ENCODE data around the gene TMEM135.
"Not testable (repeated sequence)": the region's sequence is repeated elsewhere in the genome, so short reads cannot be mapped to it uniquely, and the experiment has no call there.

Gene TMEM135

DNA sequence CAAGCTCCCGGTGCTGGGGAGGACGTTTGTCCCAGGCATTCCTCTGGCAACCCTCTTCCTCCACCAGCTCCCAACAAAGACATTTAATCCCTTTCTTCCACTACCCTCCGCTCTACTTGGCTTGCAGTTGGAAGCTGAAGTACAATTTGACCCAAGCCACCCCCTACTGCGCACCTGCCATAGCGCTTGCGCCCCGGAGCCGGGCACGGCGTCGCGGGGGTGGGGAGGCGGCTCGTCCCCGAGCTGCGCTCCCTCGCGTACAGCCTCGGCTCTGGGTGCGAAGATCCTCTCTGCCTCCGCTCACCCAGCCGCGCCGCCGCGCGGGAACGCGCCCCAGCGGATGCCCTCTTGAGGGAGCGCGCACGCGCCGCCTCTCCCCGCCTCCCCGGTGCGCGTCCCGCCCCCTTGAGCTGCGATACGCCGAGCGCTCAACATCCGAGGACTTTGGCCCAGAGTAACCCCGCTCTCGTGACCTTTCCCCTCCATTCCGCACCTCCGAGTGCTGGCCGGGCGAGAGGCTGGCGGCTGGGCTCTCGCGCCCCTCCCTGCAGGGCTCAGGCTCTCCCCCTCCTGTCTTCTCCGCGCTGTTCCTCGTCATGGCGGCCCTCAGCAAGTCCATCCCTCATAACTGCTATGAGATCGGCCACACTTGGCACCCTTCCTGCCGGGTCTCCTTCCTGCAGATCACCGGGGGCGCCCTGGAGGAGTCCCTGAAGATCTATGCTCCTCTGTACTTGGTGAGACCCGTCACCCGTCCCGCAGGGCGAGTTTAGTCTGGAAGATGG lies at the start of gene TMEM135:
Gene TMEM135 (plus strand): TSS at position 485 of the 785 bp plus-strand sequence. CDS start 112 bp downstream, at position 597.
- peak; percentile 64 to 84 for DNase-seq

DNA sequence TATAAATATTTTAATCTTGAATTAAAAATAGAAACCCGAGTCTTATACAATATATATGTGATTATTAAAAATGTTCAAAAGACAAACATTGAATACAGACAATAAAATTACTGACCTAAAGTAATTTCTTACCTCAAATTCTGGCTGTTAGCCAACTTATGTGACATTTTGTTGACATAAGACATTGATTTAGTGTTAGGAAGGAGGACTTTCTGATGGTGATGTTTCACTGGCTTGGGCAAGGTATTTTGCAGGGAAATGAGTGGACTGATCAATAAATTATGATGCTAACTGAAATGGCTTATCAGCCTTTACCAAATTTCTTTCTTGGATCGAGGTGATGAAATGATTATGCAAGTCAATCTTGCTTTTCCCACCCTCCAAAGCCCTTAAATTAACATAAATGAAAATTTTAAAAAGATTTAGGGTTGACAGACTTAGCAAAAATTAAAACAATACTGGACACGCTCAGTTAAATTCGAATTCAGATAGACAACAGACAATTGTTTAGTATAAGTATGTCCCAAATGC lies 49.3 kb upstream of the TMEM135 start:
- no peak for DNase-seq

DNA sequence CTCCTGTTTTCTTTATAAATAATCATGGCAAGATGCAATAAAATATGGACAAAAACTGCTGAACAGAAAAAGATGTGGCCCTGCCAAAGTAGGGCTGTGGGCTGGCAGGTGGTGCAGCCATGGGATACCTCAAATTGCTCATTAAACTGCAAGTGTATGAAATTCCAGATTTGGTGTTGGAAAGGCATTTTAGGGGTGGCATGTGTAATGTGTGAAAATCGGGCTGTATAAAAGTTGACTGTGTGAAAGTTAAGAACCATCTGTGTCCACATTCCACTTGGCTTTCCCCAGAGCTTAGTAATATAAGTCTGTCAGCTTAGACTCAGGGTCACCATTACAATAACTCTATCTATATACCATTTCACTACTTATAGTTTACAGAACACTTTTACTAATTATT lies 47.7 kb upstream of the TMEM135 start:
- no peak for DNase-seq

DNA sequence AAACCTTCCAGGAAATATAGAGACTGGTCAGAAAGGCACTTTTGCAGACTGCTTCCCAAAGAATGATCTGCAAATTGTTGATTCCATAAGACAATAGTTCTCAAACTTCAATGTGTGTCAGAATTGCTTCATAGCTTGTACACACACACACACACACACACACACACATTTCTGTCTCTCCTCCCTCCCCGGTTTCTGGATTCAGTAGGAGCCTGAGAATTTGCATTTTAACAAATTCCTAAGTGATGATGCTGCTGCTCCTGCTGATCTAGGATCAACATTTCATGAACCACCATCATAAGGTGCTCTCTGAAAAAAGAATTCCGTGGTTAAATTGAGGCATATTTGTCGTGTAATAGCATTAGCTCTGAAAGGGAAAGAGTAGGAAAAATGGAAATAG lies 47.2 kb upstream of the TMEM135 start:
- DNase-seq = no peak

DNA sequence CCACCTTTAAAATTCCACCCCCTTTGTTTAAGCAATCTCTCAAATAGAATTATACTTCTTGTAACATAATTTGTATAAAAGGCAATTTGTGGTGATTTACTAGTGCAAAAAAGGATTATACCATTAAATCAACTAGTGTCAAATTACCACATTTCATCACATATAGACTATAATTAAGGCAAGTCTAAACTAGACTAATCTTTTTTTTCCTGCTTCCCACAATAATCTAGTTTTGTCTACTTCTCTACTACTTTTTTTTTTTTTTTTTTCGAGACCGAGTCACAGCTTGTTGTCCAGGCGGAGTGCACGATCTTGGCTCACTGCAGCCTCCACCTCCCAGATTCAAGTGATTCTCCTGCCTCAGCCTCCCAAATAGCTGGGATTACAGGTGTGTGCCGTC lies 46.4 kb upstream of the TMEM135 start:
- no peak for DNase-seq

DNA sequence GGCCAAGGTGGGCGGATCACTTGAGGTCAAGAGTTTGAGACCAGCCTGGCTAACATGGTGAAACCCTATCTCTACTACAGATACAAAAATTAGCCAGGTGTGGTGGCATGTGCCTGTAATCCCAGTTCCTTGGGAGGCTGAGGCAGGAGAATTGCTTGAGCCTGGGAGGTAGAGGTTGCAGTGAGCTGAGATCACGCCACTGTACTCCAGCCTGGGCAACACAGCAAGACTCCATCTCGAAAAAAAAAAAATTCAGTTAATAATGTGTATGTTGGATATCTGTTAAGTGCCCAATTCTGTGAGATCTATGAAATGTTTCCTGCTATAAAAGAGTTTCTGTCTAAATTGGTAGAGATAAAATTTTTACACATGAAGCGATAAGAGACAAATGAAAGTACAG lies 45.4 kb upstream of the TMEM135 start:
- not testable (repeated sequence) for DNase-seq

DNA sequence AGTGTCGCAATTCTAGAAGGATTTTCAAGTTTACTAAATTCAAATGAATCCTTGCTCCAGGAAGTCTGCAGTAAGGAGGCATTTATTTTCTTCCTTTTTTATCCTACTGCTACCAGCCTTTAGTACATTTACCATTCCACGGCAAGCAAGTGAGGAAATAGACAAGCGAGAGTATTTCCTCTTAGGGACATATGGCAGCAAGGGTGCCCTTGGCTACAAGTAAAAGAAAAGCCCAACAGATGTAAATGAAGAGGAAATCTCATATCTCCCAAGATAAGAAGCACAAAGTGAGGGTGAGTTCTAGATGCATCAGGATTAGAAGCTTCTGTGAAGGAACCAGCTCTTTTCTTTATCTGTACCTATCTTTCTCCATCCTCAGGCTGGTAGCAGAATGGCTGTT lies 44.7 kb upstream of the TMEM135 start:
- no peak for DNase-seq

DNA sequence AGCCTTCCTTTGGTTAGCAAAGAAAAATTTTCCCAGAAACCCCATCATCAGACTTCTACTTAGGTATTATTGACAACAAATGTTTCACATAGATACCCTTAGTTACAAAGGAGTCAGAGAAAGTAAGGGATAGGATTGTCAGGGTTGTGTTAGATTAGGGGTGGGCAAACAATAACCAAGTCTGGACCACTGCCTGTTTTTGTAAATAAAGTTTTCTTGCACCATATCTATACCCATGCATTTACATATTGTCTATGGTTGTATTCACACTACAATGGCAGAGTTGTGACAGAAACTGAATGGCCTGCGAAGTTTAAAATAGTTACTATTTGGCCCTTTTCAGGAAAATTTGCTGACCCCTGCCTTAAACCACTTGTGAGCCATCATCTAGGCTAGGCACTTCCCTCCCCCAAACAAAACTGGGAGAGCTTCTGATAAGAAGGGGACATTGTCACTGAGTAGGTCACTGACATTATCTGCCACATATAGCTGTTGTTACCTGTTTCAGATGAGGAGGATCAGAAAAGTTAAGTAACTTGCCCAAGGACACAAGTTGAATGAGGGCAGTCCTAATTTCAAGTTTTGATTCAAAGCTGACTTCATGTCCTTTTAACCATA lies 40.7 kb upstream of the TMEM135 start:
- DNase-seq = no peak

DNA sequence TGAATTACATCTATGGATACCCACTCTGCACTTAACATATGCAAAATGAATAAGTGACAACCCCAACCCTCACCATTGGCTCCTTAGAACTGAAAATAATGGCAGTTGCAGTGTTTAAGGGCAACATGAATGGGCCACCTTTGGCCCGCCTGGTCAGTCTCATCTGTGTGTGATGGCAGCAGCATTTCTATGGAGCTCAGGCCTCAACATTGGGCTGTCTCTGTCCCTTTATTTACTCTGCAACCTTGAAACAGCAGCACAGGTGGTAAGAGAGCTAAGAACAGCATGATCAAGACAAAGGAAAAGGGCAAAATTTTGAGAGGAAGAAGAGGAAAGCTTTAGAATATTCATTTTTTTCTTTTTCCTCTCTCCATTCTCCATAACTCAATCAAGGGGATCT lies 38.3 kb upstream of the TMEM135 start:
- DNase-seq = no peak

DNA sequence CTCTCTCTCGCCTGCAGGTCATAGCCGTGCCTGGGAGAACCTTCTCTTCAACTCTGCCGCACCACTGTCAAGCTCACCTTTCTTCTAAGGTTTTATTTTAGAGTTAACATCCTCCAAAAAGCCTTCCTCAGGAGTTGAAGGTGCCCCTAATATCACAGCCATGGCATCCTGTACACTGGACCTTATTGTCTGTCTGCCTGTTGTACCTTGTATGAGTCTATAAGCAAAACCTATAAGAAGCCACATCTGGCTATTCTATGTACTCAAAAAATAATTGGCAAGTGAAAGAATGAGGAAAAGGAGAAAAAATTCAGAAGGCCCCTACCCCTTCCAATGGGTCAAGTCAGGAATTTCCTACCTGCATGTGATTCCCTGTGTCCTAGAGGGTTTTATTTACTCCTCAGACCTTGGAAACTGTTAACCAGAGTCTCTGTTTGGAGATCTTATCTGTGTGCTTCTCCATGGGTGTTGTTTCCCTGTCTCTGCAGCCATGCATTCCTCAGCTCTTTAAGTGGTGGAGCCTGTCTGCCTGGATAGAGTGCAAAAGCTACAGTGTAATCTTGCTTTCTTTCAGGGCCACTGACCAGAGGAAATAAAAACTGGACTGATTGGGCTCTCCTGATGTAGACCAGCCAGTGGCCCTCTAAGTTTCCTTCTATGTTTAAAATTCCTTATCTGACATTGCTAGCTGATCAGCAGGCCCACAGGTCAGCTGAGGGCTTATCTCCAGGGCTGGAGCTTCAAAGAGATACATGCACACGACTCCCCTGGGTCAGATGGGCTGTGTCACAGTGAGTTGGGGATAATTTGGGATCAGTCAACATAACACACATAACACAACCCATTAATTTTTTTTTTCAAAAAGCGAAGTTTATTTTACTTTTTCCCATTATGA lies 37.6 kb upstream of the TMEM135 start:
- DNase-seq = no peak

DNA sequence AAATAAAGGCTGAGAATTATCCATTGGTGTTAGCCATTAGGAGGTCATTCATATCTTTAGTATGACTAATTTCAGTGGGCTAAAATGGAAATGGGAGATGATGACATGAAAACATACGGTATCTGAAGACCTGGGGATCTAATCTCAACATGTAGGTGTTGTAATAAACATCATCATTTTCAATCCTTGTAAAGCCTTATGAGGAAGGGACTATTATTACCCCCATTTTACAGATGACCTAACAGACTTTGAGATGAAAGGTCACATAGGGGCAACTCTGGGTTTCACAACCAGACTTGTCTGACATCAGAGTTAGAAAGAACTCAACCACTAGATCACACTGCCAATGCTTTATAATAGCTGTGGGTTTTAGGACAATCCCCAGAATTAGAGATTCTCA lies 34.8 kb upstream of the TMEM135 start:
- no peak for DNase-seq

DNA sequence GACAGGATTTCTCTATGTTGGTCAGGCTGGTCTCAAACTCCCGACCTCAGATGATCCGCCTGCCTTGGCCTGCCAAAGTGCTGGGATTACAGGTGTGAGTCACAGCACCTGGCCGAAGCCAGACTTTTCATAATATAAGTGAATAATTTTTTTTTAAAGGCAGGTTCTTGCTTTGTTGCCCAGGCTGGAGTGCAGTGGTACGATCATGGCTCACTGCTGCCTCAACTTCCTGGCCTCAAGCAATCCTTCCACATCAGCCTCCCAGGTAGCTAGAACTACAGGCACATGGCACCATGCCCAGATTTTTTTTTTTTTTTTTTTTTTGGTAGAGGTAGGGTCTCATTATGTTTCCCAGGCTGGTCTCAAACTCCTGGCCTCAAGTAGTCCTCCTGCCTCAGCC lies 33.5 kb upstream of the TMEM135 start:
- DNase-seq = not testable (repeated sequence)

DNA sequence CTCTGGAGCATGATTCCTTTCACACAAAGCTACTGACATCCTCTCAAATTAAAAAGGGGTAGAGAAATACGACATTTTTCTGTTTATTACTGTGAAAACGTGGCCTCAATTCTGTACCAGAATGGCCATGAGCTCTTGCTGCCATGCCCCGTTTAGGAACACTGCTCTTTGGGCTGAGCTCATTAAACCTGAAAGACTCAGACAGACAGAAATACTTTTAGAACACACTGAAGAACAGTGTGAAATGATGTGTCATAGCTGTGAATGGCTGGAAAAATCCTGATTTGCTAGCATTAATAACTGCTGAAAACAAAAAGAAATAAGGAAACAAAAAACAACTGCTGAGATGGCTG lies 32.2 kb upstream of the TMEM135 start:
- DNase-seq = no peak

DNA sequence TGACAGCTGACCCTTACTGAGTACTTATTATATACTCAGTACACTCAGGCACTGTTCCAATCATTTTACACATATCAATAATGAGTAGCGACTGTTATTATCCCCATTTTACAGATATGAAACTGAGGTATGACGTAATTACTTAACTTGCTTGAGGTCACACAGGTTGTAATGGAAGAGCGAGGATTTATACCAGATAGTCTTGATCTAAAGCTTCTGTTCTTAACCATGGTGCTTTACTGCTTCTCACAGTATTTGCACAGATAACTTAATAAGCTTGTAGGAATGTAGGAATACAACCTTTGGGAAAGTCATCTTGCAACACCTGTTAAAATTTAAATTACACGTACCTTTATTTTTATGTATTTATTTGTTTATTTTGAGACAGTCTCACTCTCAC lies 31.7 kb upstream of the TMEM135 start:
- DNase-seq = no peak

DNA sequence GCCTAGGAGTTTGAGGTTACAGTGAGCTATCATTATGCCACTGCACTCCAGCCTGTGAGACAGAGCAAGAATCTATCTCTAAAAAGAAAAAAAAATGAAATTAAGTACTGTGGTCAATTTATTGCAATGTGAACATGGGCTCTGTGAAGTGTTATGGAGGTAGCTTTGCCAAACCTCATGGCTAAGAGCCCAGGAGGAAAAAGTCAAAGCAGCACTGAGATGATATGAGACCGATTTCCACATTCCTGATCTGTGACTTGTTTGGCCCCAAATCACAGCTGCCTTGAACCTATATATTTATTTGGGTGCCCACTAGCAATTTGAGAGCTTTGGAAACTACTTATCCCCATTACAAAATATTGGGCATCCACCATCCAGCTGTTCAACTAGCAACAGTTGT lies 29.8 kb upstream of the TMEM135 start:
- no peak for DNase-seq

DNA sequence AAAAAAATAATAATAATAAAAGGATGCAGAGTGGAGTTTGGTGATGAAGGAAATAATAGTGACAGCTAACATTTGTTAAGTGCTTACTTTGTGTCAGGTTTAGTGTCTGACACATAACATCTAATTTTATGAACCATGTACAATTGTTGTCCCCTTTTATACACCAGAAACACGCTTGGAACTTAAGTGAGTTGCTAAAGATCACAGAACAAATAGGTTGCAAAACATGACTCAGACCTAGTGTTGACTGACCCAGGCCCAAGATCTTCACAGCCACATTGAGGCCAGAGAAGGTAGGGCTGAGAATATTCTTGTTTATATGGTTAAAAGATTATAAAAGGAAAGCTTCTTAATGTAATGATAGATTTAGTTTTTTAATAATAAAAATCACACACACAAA lies 25.6 kb upstream of the TMEM135 start:
- no peak for DNase-seq

DNA sequence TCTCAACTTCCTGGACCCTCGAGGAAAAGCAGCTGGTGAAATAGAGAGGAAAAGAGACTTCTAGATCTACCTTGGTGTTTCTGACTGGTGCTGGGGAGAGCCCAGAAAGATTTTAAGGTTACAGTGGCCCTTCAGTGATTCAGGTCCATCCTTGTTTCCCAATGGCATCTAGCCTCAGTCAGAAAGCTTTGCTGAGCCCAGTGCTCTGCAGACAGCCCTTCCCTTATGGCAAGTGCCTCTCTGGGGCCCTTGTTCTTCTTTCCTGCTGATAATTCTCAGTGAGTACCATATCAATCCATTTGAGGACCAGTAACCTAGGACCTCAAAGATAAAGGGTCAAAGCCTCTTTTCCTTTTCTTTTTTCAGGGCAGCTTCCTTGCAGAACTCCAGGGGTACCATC lies 25.1 kb upstream of the TMEM135 start:
- no peak for DNase-seq

DNA sequence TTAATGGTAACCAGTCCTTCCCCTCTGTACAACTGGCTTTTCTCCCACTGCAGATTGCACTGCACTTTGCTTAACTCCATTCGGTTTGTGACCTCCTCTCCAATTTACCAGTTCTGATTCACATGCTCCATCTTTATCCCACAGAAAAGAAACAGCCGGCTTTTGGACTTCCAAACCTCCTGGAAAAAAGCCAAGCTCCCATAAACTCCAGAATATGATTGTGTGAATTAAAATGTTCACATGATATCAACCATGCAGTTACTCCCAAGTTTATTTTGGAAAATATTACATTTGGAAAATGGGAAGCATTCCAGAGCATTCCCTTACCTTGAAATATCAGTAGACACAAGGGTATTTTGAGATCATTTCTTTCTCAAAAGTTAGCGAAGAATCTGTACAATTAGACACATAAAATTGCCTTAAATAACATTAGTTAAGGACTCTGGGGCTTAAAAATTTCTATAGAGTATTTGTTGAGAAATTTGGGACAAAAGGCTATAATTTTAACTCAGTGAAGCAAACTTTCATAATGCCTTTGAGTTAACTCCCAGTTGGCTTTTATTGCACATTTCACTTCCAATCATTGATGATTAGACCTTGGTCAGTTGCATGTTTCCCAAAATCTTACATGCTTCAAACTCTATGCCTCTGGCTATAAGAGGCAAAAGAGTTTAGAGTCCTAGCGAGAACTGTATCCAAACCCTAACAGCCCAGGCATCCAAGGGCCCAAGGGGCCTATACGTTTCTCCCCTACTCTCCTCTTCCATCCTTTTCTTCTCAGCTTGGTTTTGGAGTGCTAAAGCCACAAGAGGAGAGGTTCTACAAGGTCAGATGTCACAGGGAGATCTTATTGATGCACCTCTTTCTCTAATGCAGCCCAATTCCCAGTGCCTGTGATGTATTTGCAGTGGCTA lies 23.6 kb upstream of the TMEM135 start:
- DNase-seq = no peak

DNA sequence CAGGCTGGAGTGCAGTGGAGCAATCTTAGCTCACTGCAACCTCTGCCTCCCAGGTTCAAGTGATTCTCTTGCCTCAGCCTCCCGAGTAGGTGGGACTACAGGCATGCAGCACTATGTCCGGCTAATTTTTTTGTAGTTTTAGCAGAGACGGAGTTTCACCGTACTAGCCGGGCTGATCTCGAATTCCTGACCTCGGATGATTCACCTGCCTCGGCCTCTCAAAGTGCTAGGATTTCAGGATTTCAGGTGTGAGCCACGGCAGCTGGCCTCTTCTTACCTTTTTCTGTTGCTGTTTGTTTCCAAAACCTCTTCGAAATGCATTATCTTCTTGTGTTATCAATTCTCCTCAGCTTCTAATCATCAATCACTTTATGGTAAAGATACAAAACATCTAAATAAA lies 22.1 kb upstream of the TMEM135 start:
- no peak for DNase-seq

DNA sequence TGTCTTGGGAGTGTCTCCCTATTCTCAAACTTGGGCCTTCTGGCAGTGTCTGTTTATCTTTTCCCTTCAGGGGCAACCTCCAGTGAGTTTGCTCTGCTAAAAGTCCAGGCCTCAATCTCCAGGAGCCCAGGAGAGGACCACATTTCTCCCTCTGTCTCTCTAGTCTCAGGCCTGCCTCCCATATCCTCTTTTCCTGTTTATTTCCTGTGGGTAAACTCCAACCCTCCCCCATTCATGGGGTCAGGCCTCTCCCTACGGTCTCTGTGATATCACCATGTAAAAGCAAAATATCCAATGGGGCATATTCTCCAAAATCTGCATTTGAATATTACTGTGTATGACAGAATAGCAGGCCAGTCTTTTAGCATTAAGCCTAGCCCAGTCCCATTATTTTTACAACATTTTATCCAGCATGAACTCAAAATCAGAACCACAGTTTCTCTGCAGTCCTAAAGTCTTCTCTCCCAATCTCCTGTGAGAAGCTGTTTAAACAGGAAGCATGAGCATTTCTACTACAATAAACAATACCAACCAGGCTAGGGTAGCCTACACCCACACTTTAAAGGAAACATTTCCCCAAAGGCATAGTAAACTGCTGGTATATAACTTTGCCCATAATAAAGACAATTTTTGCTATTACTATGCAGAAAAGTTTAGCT lies 18.0 kb upstream of the TMEM135 start:
- DNase-seq = no peak

DNA sequence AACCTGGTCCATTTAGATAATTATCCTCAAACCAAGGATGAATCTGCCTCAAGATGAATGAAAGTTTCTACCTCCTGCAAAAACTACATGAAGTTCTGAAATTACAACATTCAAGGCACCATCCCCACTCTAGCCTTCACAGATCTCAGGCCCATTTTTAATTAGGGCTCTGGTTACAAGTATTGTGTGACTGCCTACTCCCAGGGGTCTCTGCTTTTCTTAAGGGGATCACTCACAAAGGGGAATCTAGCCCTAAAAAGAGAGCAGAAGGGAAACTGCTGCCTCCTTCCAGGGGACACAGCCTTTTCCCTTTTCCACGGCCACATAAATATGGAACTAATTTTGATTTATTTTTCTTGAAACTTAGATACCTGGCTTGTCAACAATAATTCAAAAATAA lies 17.4 kb upstream of the TMEM135 start:
- no peak for DNase-seq

Measured in bone marrow (tissue), 2 donors.